GM19240 (cell line): ENCODE results near the gene AGMO.

Source experiments
- DNase-seq: peaks from one replicate; pipeline ENCODE4 v3.0.0; 2011; ENCODE audit warnings: low spot score; ENCODE audit not compliant: insufficient read length

The AGMO gene

GRCh38 chr7:15503603-15504290 lies 58.1 kb downstream of the AGMO start:
- no peak for DNase-seq

DNA sequence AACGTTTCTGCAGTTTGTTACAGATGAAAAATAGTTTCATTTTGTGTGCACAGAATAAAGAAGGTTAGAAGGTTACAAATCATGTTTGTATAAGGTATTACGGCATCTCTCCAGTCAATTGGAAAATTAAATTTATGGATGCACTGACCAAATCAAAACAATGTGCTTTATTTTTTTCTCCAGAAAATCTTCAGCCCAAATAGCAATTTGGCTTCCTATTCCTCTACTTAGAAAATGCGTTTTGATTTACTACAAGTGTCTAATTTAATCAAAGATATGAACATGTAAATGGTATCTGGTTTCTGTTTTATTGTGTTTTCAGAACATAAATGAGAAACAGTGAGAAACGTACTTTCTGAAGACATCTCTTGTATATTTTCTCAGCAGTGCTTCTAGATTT lies 63.4 kb downstream of the AGMO start:
- no peak for DNase-seq

DNA sequence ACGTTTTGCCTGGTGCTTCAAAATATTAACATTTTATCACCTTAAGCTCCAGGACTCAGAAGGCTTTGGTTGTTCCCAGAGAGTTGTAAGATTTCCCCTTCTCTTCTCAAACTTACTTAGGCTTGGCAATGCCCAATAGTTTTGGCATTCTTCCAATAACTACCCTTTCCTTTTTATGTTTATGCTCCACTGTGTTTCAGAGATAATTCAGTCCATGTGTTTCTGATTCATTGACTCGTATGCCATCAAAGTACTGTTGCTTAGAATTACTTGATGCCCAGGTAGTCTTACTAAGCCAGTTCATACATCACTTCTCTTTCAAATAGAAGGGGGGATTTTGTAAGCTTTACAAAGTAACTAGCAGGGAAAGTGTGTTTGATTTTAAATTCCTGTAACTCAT lies 66.6 kb downstream of the AGMO start:
- no peak for DNase-seq

- no peak for DNase-seq
These were observed 67.1 kb downstream of the AGMO start for GRCh38 chr7:15494711-15495110.

GRCh38 chr7:15491361-15491760 lies 70.5 kb downstream of the AGMO start:
- no peak for DNase-seq

GRCh38 chr7:15490291-15490690 lies 71.5 kb downstream of the AGMO start:
- DNase-seq, result no peak

DNA sequence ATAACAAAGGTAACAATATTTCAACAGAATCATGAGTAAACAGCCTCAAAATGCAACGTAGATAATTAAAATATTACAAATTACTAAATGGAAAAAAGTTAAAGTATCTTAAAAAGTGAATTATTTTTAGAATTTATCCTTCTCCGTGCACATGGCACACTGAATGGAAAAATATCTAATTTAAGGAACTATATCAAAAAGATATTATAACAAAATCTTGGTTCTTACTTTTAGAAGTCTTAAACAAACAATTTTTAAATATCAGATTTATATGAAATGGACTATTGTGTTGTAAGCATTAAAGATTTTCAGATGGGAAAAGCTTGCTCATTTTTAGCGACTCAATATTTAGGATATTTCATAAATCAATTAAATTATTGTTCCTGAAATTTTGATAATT lies 72.0 kb downstream of the AGMO start:
- no peak for DNase-seq

DNA sequence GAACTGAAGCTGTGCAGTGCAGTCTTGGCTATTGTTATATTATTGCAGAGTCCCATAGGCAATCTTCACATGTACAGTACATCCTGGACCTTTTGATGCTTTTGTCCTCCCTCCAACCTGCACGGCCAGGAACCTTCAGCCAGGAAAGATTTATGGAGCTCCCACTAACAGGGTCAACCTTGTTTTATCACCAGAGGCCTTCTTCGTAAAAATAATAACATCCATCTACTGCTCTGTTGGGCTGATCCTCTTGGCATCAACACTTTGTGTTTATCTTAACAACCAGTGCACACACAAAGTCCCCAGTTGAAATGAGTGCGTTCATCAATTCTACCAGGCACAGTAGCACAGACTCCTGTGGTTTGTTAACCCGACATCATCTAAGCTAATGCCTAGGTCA lies 72.4 kb downstream of the AGMO start:
- no peak for DNase-seq

GRCh38 chr7:15488401-15488800 lies 73.4 kb downstream of the AGMO start:
- no peak for DNase-seq

DNA sequence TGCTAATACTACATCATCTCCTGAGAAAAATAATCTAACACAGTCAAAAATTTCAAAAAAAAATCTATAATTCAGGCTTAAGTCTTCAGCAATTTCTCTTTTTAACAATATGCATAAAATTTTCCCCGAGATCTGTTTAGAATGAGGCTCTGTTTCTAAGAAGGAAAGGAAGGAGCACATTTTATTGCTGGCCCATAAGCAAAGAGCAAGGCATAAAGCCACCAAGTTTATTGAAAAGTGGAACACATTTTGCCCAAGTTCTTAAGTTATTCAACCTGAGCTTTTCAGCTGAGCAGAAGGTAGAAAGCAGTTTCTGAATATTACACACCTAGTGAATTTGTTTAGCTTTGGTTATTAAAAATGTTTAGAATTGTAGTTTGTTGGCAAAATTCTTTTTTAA lies 73.9 kb downstream of the AGMO start:
- no peak for DNase-seq

DNA sequence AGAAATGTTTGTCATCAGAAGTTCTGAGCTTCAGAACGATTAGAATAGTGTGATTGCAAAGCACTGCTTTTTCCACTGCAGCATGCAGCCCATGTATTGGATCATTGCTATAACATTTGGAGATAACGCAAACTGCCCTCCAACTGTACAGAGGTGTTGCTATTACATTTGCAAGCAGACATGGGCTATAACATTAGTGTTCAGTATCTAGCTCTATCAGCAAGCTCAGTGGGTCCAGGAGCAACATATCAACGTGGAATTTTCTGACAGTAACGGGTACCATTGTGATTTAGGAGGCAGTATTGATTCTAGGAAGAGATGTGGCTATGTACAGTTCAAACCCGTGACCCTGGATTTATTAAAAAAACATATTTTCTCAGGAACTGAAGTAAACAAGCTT lies 75.8 kb downstream of the AGMO start:
- no peak for DNase-seq

GRCh38 chr7:15485431-15485830 lies 76.4 kb downstream of the AGMO start:
- no peak for DNase-seq

DNA sequence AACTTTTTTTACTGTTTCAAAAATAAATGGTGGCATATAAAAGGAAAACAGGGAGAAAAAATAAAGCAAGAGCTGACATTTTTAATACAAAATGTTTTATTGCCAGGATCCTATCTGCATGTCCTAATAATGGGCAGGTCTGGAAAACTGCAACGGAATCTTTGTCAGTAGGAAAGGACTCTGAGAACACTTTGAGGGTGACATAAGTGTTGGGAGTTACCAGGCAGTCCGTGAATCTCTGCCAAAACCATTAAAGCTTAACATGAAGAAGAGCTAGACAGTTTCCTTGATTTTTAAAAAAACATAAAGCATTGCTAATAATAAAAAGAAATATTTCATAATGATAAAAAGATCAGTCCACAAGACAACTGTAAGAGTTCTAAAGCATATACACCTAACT lies 80.7 kb downstream of the AGMO start:
- DNase-seq, result no peak

DNA sequence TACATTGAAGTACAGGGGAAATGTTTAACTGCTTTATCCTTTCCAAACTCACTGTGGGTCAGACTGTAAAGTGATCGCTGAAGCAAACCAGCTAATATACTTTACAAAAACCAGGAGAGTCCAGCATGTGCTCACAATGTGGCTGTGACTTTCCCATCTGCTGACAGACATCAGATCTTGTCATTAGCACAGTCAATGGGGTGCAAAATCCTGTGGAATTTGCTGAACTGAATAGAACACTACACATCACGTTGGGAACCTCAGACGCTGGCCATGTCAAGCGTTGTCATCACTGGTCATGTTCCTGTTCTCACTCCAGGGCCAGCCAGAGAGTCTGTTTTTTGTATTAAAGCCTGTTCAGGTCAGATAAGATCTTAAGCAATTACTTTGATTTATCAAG lies 83.4 kb downstream of the AGMO start:
- no peak for DNase-seq

DNA sequence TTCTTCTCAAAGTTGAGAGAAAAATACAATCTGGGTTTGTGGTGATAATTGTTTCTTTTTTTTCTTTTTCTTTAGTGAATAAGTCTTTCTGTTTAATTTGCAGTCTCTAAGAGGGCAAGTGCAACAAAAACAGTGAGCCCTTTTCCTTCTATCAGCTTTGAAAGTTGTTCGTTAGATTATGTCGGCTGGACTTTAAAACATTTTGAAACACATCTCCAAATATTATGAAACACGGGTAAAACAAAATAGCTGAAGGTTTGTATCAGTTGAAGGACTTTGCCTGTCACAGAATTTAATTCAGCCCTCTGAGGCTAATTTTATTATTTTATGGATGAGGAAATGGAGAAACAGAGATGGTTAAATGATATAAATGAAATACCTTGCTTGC lies 85.3 kb downstream of the AGMO start:
- DNase-seq, result no peak

DNA sequence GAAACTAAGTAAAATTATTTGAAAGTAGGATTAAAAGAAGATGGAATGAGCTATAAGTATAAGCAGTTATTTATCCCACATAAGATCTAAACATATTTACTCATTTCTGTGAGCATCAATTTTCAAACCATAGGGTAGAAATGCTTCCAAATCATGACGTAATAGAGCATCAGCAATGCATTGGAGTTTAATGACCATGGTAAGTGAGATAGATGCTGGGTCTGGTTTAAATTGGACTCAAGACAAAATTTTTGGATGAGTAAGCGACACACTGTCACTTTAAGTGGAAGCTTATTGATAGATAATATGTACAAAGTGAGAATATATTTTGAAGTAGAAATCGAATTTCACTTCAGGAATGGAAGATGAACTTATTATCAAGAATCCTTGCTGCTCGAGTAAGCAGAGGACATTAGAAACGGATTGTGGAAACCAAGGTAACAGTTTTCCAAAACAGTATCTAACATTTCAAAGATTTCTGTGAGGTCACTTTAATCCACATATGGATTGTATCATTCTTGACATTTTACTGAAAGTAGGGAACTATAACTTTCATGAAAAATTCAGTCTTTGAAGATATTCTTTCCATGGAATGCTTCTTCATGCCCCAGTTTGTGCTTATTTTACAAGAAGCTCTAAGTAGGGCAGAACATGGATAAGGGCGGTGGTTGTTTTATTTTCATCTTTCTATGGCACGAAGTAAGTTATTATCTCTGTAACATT lies 85.8 kb downstream of the AGMO start:
- no peak for DNase-seq

GRCh38 chr7:15471669-15471950 lies 90.2 kb downstream of the AGMO start:
- no peak for DNase-seq

GRCh38 chr7:15470825-15471668 lies 90.8 kb downstream of the AGMO start:
- no peak for DNase-seq

DNA sequence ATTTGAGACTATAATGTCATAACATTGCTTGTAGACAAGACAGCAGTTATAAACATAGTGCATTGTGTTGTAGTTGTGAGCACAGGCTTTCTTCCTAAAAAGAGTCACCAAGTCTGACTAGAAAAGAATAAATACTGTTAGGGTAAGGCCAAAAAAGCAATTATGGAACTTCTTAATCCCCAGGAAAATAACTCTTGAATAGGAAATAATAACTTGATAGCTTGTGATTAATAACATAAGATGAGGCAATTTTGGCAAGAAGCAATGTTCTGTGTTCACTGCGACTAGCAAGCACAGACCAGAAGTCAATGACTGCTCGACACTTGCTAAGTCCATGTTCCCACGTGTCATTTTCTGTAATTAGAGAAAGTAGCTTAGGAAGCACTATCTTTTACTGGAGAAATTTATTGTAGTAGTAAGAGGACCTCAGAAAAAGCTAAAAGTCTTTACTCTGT lies 97.1 kb downstream of the AGMO start:
- no peak for DNase-seq

GRCh38 chr7:15463801-15464666 lies 97.8 kb downstream of the AGMO start:
- no peak for DNase-seq

- no peak for DNase-seq
These were observed 99.0 kb downstream of the AGMO start for GRCh38 chr7:15462721-15463389.
